Measurements from ENCODE around the gene USP34. TPM values are rescaled to one million over a fixed set of nuclear protein-coding genes. Genes with fewer than 3 reads are reported as not detected.

The USP34 gene
- total RNA-seq, 4 donors from 2014 or later: 120 to 210 (median 157) TPM

DNA sequence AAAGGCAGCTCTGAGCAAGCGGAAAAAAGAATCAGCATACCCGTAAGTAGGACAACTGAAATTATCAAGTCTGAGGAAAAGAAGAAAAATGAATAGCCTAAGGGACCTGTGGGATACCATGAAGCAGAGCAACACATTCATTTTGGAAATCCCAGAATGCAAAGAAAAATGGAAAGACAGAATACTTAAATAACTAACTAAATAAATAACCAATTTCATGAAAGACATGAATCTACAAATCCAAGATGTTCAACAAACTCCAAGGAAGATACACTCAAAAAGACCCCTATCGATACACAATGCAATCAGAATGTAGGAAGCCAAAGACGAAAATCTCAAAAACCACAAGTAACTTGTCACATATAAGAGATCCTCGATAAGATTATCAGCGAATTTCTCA, 117.0 kb downstream of the USP34 start:
- Histone ChIP-seq H3K27me3 (no peaks in the 10 kb centered on the region), H3K36me3 (peaks cover 0 to 36% of the 10 kb centered on the region in 2 donors)
- TF ChIP-seq, protein P1, sequence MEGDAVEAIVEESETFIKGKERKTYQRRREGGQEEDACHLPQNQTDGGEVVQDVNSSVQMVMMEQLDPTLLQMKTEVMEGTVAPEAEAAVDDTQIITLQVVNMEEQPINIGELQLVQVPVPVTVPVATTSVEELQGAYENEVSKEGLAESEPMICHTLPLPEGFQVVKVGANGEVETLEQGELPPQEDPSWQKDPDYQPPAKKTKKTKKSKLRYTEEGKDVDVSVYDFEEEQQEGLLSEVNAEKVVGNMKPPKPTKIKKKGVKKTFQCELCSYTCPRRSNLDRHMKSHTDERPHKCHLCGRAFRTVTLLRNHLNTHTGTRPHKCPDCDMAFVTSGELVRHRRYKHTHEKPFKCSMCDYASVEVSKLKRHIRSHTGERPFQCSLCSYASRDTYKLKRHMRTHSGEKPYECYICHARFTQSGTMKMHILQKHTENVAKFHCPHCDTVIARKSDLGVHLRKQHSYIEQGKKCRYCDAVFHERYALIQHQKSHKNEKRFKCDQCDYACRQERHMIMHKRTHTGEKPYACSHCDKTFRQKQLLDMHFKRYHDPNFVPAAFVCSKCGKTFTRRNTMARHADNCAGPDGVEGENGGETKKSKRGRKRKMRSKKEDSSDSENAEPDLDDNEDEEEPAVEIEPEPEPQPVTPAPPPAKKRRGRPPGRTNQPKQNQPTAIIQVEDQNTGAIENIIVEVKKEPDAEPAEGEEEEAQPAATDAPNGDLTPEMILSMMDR (IDR thresholded peaks at IDR 0.05): no peak
- no peak for TF ChIP-seq POLR2A (IDR thresholded peaks at IDR 0.05)

DNA sequence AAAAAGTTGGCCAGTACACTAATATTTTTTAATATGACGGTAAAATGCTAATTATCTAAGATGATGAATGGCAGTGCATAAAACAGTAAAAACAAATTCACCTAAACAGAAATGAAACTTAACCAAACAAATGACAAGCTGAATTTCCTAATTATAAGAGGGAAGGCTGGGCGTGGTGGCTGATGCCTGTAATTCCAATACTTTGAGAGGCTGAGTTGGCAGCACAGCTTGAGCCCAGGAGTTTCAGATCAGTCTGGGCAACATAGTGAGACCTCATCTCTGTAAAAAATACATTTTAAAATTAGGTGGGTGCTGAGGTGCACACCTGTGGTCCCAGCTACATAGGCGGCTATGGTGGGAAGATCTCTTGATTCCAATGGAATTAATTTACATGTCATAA, 120.1 kb downstream of the USP34 start:
- H3K4me3 ChIP-seq: no peak overlapping the region
- peaks cover 0 to 22% (median 0%) of the 10 kb centered on the region in 3 donors for H3K9me3 ChIP-seq
- no peak for TF ChIP-seq POLR2AphosphoS5 (IDR thresholded peaks at IDR 0.05)
- no peak for TF ChIP-seq EP300 (IDR thresholded peaks at IDR 0.05)
- TF ChIP-seq, protein P1 (IDR thresholded peaks at IDR 0.05): no peak
- TF ChIP-seq POLR2A (IDR thresholded peaks at IDR 0.05): no peak
- no peaks in the 10 kb centered on the region for H3K27me3 ChIP-seq
- peaks cover 3 to 66% of the 10 kb centered on the region in 2 donors for H3K36me3 ChIP-seq
- H3K4me1 ChIP-seq: no peaks in the 10 kb centered on the region
- no peak overlapping the region for H3K27ac ChIP-seq
- WGBS, 2 donors (ENCODE audit: low coverage in 1 of 2): 75 to 96% methylated on average over 3 of the region's 3 CpGs
- ATAC-seq: no peak

More for the DNA sequence above, 117.0 kb downstream of the USP34 start:
- ATAC-seq: no peak
- Histone ChIP-seq H3K27ac (no peak overlapping the region), H3K4me1 (peaks cover 2 to 19% (median 4%) of the 10 kb centered on the region in 3 donors), H3K9me3 (peaks cover 0 to 22% (median 0%) of the 10 kb centered on the region in 3 donors), H3K4me3 (no peak overlapping the region)
- WGBS, 2 donors (ENCODE audit: low coverage in 1 of 2): 96 to 100% methylated on average over 5 to 6 of the region's 6 CpGs

DNA sequence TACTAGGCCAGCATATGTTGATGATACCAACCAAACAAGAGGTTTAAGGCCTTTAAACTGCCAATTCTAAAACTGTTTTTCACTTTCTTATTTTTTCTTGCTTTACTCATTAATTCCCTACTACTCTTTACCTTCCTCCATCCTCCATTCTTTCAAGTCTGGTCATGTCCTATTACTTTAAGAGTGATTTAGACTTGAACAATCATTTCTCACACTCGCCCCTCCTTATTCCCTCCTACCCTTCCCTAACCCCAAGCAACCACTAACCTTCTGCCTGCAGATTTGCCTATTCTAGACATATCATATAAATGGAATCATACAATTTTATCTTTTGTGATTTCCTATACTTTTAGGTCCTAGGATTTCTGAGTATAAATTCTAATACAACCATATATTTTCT, 127.7 kb downstream of the USP34 start:
- Histone ChIP-seq H3K9me3 (no peaks in the 10 kb centered on the region), H3K4me1 (no peaks in the 10 kb centered on the region), H3K4me3 (no peak overlapping the region), H3K27ac (no peak overlapping the region), H3K27me3 (no peaks in the 10 kb centered on the region), H3K36me3 (peaks cover 2 to 88% of the 10 kb centered on the region in 2 donors)
- no peak for ATAC-seq
- 100% methylated on average over 1 of the region's 1 CpG for WGBS, 2 donors (ENCODE audit: low coverage in 1 of 2)
- TF ChIP-seq EP300 (IDR thresholded peaks at IDR 0.05): no peak
- TF ChIP-seq, protein P1 (IDR thresholded peaks at IDR 0.05): no peak
- no peak for TF ChIP-seq POLR2AphosphoS5 (IDR thresholded peaks at IDR 0.05)
- TF ChIP-seq POLR2A (IDR thresholded peaks at IDR 0.05): no peak

DNA sequence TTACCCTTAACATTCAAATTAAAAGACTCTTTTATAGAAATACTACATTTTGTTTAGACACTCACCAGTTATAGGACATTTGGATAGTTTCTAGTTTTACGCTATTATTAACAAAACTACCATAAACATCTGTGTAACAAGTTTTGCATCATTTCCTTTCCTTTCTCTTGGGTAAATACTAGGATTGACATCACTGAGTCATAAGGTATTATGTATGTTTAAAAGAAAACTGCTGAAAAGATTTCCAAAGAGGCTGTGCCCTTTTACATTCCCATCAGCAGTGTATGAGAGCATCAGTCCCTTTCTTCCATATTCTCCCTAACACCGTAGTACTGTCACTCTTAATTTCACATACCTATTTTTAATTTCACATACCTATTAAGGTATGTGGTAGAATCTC, 130.6 kb downstream of the USP34 start:
- WGBS, 2 donors (ENCODE audit: low coverage in 1 of 2): 93 to 96% methylated on average over 2 of the region's 2 CpGs
- H3K4me3 ChIP-seq: no peak overlapping the region
- no peaks in the 10 kb centered on the region for H3K9me3 ChIP-seq
- ATAC-seq: no peak
- H3K4me1 ChIP-seq: no peaks in the 10 kb centered on the region
- TF ChIP-seq POLR2AphosphoS5 (IDR thresholded peaks at IDR 0.05): no peak
- TF ChIP-seq, protein P1 (IDR thresholded peaks at IDR 0.05): no peak
- TF ChIP-seq POLR2A (IDR thresholded peaks at IDR 0.05): no peak
- TF ChIP-seq EP300 (IDR thresholded peaks at IDR 0.05): no peak
- H3K27me3 ChIP-seq: no peaks in the 10 kb centered on the region
- peaks cover 0 to 86% of the 10 kb centered on the region in 2 donors for H3K36me3 ChIP-seq
- no peak overlapping the region for H3K27ac ChIP-seq

DNA sequence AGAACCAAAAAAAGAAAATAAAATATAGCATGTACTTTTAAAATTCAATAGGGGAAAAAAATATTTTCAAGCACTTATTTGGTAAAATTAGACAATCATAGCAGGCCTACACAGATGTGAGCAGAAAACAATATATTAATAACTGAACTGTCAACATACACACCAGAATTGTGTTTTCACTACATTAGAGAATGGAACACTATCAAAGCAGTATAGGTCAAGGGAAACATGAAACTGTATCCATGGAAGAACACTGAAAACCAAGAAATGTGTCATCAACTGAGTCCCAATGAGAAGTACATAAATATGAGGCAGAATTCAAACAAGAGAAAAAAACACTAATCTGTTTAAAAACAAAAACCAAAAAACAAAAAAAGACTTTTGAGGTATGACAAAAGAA, 132.4 kb downstream of the USP34 start:
- no peak for ATAC-seq
- no peak overlapping the region for H3K27ac ChIP-seq
- TF ChIP-seq, protein P1 (IDR thresholded peaks at IDR 0.05): no peak
- TF ChIP-seq POLR2AphosphoS5 (IDR thresholded peaks at IDR 0.05) (no peak), EP300 (IDR thresholded peaks at IDR 0.05) (no peak), POLR2A (IDR thresholded peaks at IDR 0.05) (no peak)
- no peaks in the 10 kb centered on the region for H3K27me3 ChIP-seq
- no peaks in the 10 kb centered on the region for H3K9me3 ChIP-seq
- no peak overlapping the region for H3K4me3 ChIP-seq
- no peaks in the 10 kb centered on the region for H3K4me1 ChIP-seq
- H3K36me3 ChIP-seq: peaks cover 0 to 71% of the 10 kb centered on the region in 2 donors

Measured in gastroesophageal sphincter (tissue), 4 donors.